T1000 (cell line): ENCODE data around the gene TMC8.

Experiments
- DNase-seq: peaks from one replicate; lab custom pipeline; 2025; ENCODE audit warnings: mixed read lengths; lab: John Stamatoyannopoulos, UW

TMC8 gene

GRCh38 chr17:78124081-78124835 lies 6.3 kb upstream of the TMC8 start:
- DNase-seq, result no peak

- no peak for DNase-seq
Measured at GRCh38 chr17:78124836-78125137, 5.8 kb upstream of the TMC8 start.

GRCh38 chr17:78125138-78125913 lies 5.2 kb upstream of the TMC8 start:
- DNase-seq, result no peak

GRCh38 chr17:78125976-78126894 lies 4.3 kb upstream of the TMC8 start:
- DNase-seq, result no peak

GRCh38 chr17:78126895-78127238 lies 3.7 kb upstream of the TMC8 start:
- DNase-seq, result no peak

- no peak for DNase-seq
Measured at GRCh38 chr17:78127239-78127887, 3.2 kb upstream of the TMC8 start.

- no peak for DNase-seq
Measured at GRCh38 chr17:78127888-78128550, 2.6 kb upstream of the TMC8 start.

GRCh38 chr17:78128551-78129350 lies 1.8 kb upstream of the TMC8 start, which contains the start of gene TMC6:
TMC6 (minus strand) TSS chr17:78128755; CDS start chr17:78126832, 1,923 bp downstream.
- DNase-seq, result peak; percentile 45

- DNase-seq, result no peak
Measured at GRCh38 chr17:78129351-78130089, 1.1 kb upstream of the TMC8 start.

GRCh38 chr17:78130090-78130436 lies 508 bp upstream of the TMC8 start:
- DNase-seq, result no peak

- no peak for DNase-seq
Measured at GRCh38 chr17:78131172-78132083, 857 bp downstream of the TMC8 start.

- no peak for DNase-seq
Measured at GRCh38 chr17:78132084-78132676, 1.6 kb downstream of the TMC8 start.

- no peak for DNase-seq
Measured at GRCh38 chr17:78132767-78133178, 2.2 kb downstream of the TMC8 start.

- DNase-seq, result no peak
Measured at GRCh38 chr17:78133179-78133951, 2.8 kb downstream of the TMC8 start.

- DNase-seq, result no peak
Measured at GRCh38 chr17:78133971-78134898, 3.7 kb downstream of the TMC8 start.

GRCh38 chr17:78134899-78135385 lies 4.4 kb downstream of the TMC8 start:
- no peak for DNase-seq
